HepG2 (cell line): ENCODE measurements around the gene TMEM255B. TPM values are rescaled to one million over a fixed set of nuclear protein-coding genes. Genes with fewer than 3 reads are reported as not detected.

ENCODE experiments used
- ATAC-seq: fragments of 200-7000 bp; cut with Tn5 transposase; 3 replicates; pipeline ENCODE4 v1.9.1; 2020; ENCODE audit warnings: mild to moderate bottlenecking, moderate library complexity
- BruUV-seq: library from RNA; stranded (reverse); fragments of 400-500 nt; replicated peaks from 2 replicates; lab custom pipeline; 2021; lab: Mats Ljungman, UMichigan
- CTCF ChIA-PET: fragments of 300-600 bp; formaldehyde crosslinking; extraction: SDS; loops from one replicate; lab custom pipeline; 2021; ENCODE audit warnings: low total read pairs, inconsistent platforms, low intra/inter-chr PET ratio; lab: Yijun Ruan, JAX
- POLR2A ChIA-PET: fragments of 350-600 bp; sonication (Branson Sonifier 250); formaldehyde crosslinking; loops from one replicate; lab custom pipeline; 2020; ENCODE audit warnings: antibody characterized with exemption, inconsistent platforms; lab: Yijun Ruan, JAX
- DNase-seq: peaks from one replicate; pipeline ENCODE4 v3.0.0-alpha.2; 2015; ENCODE audit warnings: low spot score
- FAIRE-seq: peaks from 3 replicates; lab custom pipeline; 2011; peaks lifted over from hg19 to GRCh38; lab: Jason Lieb, UNC
- H2AFZ ChIP-seq: one replicate; pipeline ENCODE4 v1.6.1; 2011; ENCODE audit warnings: low read length, inconsistent platforms
- H3K27ac ChIP-seq: fragments of 300-600 bp; 3 replicates; pipeline ENCODE4 v1.8.0; 2011; ENCODE audit warnings: mixed run types, mild to moderate bottlenecking, mixed read lengths, low read length, inconsistent platforms; ENCODE audit not compliant: insufficient read depth; ENCODE audit errors: extremely low read length
- H3K27me3 ChIP-seq, 2 experiments: fragments of 200-600 bp in 1 of 2; 2 replicates in 1 of 2; 3 replicates in 1 of 2; pipeline versions ENCODE4 v1.6.0 to v1.8.0; 2011; ENCODE audit warnings: low read length in 2 of 2, mild to moderate bottlenecking in 2 of 2, moderate library complexity in 2 of 2, inconsistent platforms in 1 of 2; ENCODE audit not compliant: insufficient read depth in 2 of 2, control insufficient read depth in 1 of 2
- H3K36me3 ChIP-seq, 2 experiments: fragments of 200-600 bp in 1 of 2; replicated peaks in 1 of 2; 2 replicates in 1 of 2; 3 replicates in 1 of 2; pipeline versions ENCODE4 v1.5.1 to v1.8.0; 2011; ENCODE audit warnings: low read length in 2 of 2, inconsistent platforms in 1 of 2; ENCODE audit not compliant: insufficient read depth in 2 of 2, control insufficient read depth in 1 of 2
- H3K4me1 ChIP-seq: 2 replicates; pipeline ENCODE4 v1.5.1; 2012; ENCODE audit warnings: low read length, inconsistent platforms; ENCODE audit not compliant: insufficient read depth
- H3K4me2 ChIP-seq: 2 replicates; pipeline ENCODE4 v1.6.0; 2011; ENCODE audit warnings: low read depth, low read length, inconsistent platforms
- H3K4me3 ChIP-seq, 3 experiments: fragments of 200-600 bp in 1 of 3; sonication (generic), shearing (Covaris generic) in 1 of 3; replicated peaks in 1 of 3; 2 replicates each; pipeline ENCODE4 v1.5.1; 2011 to 2016; ENCODE audit warnings: low read length in 3 of 3, inconsistent platforms in 2 of 3, low read depth in 2 of 3, mild to moderate bottlenecking in 2 of 3, control low read depth in 1 of 3, mixed read lengths in 1 of 3; ENCODE audit not compliant: insufficient read depth in 1 of 3
- H3K79me2 ChIP-seq: one replicate; pipeline ENCODE4 v1.6.1; 2011; ENCODE audit warnings: low read length, inconsistent platforms; ENCODE audit not compliant: insufficient read depth
- H3K9ac ChIP-seq: 2 replicates; pipeline ENCODE4 v1.6.0; 2011; ENCODE audit warnings: mild to moderate bottlenecking, low read depth, low read length, inconsistent platforms; ENCODE audit not compliant: insufficient read depth
- H3K9me3 ChIP-seq: 2 replicates; pipeline ENCODE4 v1.5.1; 2012; ENCODE audit warnings: mild to moderate bottlenecking, low read length
- H4K20me1 ChIP-seq: 2 replicates; pipeline ENCODE4 v1.6.0; 2011; ENCODE audit warnings: inconsistent platforms, mild to moderate bottlenecking, low read length, moderate library complexity; ENCODE audit not compliant: insufficient read depth
- NBN ChIP-seq: fragments of 450-650 bp; conservative IDR thresholded peaks from 2 replicates; pipeline ENCODE4 v1.6.1; 2017
- SNAI1 ChIP-seq: sonication (generic); formaldehyde crosslinking; IDR thresholded peaks from 2 replicates; pipeline ENCODE4 v1.5.0; 2020; ENCODE audit warnings: mild to moderate bottlenecking, missing genetic modification reagents, borderline replicate concordance
- TRIM22 ChIP-seq: fragments of 450-650 bp; IDR thresholded peaks from 2 replicates; pipeline ENCODE4 v1.6.1; 2017
- ZNF280D ChIP-seq: sonication (generic); formaldehyde crosslinking; IDR thresholded peaks from 2 replicates; pipeline ENCODE4 v1.5.1; 2020; ENCODE audit warnings: mild to moderate bottlenecking, missing genetic modification reagents
- ZNF501 ChIP-seq: sonication (generic); formaldehyde crosslinking; IDR thresholded peaks from 2 replicates; pipeline ENCODE4 v1.5.1; 2020; ENCODE audit warnings: mild to moderate bottlenecking, moderate library complexity, missing genetic modification reagents
- ZNF678 ChIP-seq: sonication (generic); formaldehyde crosslinking; IDR thresholded peaks from 2 replicates; pipeline ENCODE4 v1.4.0; 2020; ENCODE audit warnings: mild to moderate bottlenecking, missing genetic modification reagents
- ZNF788 ChIP-seq: sonication (generic); formaldehyde crosslinking; IDR thresholded peaks from 2 replicates; pipeline ENCODE4 v1.5.0; 2020; ENCODE audit warnings: mild to moderate bottlenecking, missing genetic modification reagents, borderline replicate concordance
- WGBS: methylation state at CpG from one replicate; pipeline ENCODE4 v1.1.6; 2017; ENCODE audit warnings: low lambda C conversion rate; 5-methylcytosine and 5-hydroxymethylcytosine counted together
- in situ Hi-C: cut with HindIII; loops from 2 replicates; pipeline ENCODE4 v1.10.0; 2017; ENCODE audit warnings: low pct_unique_long_range_greater_than_20kb; ENCODE audit not compliant: extremely low pct_ligation_motif_present
- intact Hi-C: fragments of 100-400 bp; cut with micrococcal nuclease; formaldehyde crosslinking; loops from one replicate; pipeline ENCODE4 v1.10.0; 2022; ENCODE audit not compliant: unreplicated experiment
- polyA plus RNA-seq, 8 experiments: library from polyadenylated mRNA; depleted of rRNA in 3 of 8; stranded (reverse) in 7 of 8; unstranded in 1 of 8; fragments of >200 nt; fragmentation: Illumina TruSeq in 4 of 8; extraction: Trizol in 4 of 8; gene quantifications; 2 replicates each; pipeline versions ENCODE4 v1.2.1 to v1.2.3, GENCODE V29; 2011 to 2016; ENCODE audit warnings: low read depth in 4 of 8, missing spikeins in 1 of 8, mixed read lengths in 1 of 8; ENCODE audit not compliant: insufficient read depth in 1 of 8
- total RNA-seq, 5 experiments: library from RNA; depleted of rRNA; stranded (reverse); fragments of >200 nt; fragmentation: Illumina TruSeq; extraction: Trizol; gene quantifications; 2 replicates each; pipeline ENCODE4 v1.2.3, GENCODE V29; 2016; ENCODE audit warnings: low read depth in 1 of 5

The TMEM255B gene
- total and polyA plus RNA-seq, 2 of the 13 experiments (the other 11 are each of a cell fraction or from before 2014, with no cell fraction given): not detected

- WGBS: 10% methylated on average over 4 of the region's 5 CpGs
Observed at GRCh38 chr13:113769106-113769505, 10.1 kb downstream of the TMEM255B start.

More at GRCh38 chr13:113769106-113769505, 10.1 kb downstream of the TMEM255B start:
- no peak overlapping the region for H3K4me2 ChIP-seq
- no peaks in the 10 kb centered on the region for H3K36me3 ChIP-seq
- ATAC-seq (peak; percentile 70), FAIRE-seq (no peak), DNase-seq (no peak)
- H3K27ac ChIP-seq: no peak overlapping the region
- in situ Hi-C loops: no loop called here
- H3K9me3 ChIP-seq: no peaks in the 10 kb centered on the region
- CTCF ChIA-PET: no interaction called here
- POLR2A ChIA-PET: no interaction called here
- no peaks in the 10 kb centered on the region for H3K79me2 ChIP-seq
- BruUV-seq: no TSS peak
- TF ChIP-seq ZNF280D (no peak), SNAI1 (no peak), TRIM22 (no peak), ZNF678 (CRISPR knock-in tag) (no peak), ZNF501 (CRISPR knock-in tag) (no peak), NBN (no peak), ZNF788 (no peak)
- TF ChIP-seq, all 625 proteins: peak for 0
- peaks cover 14% of the 10 kb centered on the region; the same call in 1 of the 2 replicates for H3K4me1 ChIP-seq
- H3K9ac ChIP-seq: no peak overlapping the region
- H2AFZ ChIP-seq: no peak overlapping the region
- intact Hi-C loops: no loop called here
- no peaks in the 10 kb centered on the region for H4K20me1 ChIP-seq
- H3K27me3 ChIP-seq: peaks cover 2 to 59% of the 10 kb centered on the region in 2 experiments; a peak in 4 of 5 replicates
- H3K4me3 ChIP-seq: no peak overlapping the region
